Brain pericyte (primary cell): ENCODE data around the gene MOB1B.

ENCODE experiments used
- DNase-seq: peaks from one replicate; pipeline ENCODE4 v3.0.0-alpha.2; 2012; ENCODE audit warnings: low read depth, low spot score

Gene MOB1B

GRCh38 chr4:70914631-70915030, 12.5 kb downstream of the MOB1B start:
- DNase-seq, result no peak

GRCh38 chr4:70915036-70915815, 13.1 kb downstream of the MOB1B start:
- no peak for DNase-seq

- no peak for DNase-seq
Measured at GRCh38 chr4:70915874-70916559, 13.8 kb downstream of the MOB1B start.

- no peak for DNase-seq
Measured at GRCh38 chr4:70920592-70920991, 18.4 kb downstream of the MOB1B start.

GRCh38 chr4:70925418-70925817, 23.2 kb downstream of the MOB1B start:
- DNase-seq, result no peak

GRCh38 chr4:70925899-70926635, 23.9 kb downstream of the MOB1B start:
- no peak for DNase-seq

GRCh38 chr4:70927502-70928137, 25.5 kb downstream of the MOB1B start:
- no peak for DNase-seq

- no peak for DNase-seq
Measured at GRCh38 chr4:70930530-70931256, 28.5 kb downstream of the MOB1B start.

GRCh38 chr4:70931347-70931746, 29.2 kb downstream of the MOB1B start:
- no peak for DNase-seq

GRCh38 chr4:70932984-70933383, 30.8 kb downstream of the MOB1B start:
- no peak for DNase-seq

GRCh38 chr4:70935038-70935695, 33.0 kb downstream of the MOB1B start:
- DNase-seq, result no peak

GRCh38 chr4:70936200-70936787, 34.1 kb downstream of the MOB1B start:
- DNase-seq, result no peak

- DNase-seq, result no peak
Measured at GRCh38 chr4:70938086-70938485, 35.9 kb downstream of the MOB1B start.

- no peak for DNase-seq
Measured at GRCh38 chr4:70940134-70940533, 38.0 kb downstream of the MOB1B start.

- no peak for DNase-seq
Measured at GRCh38 chr4:70943114-70943513, 40.9 kb downstream of the MOB1B start.

- no peak for DNase-seq
Measured at GRCh38 chr4:70945046-70945445, 42.9 kb downstream of the MOB1B start.

- DNase-seq, result no peak
Measured at GRCh38 chr4:70945452-70946055, 43.4 kb downstream of the MOB1B start.

- no peak for DNase-seq
Measured at GRCh38 chr4:70946939-70947338, 44.8 kb downstream of the MOB1B start.

- DNase-seq, result no peak
Measured at GRCh38 chr4:70948665-70949260, 46.6 kb downstream of the MOB1B start.

- DNase-seq, result no peak
Measured at GRCh38 chr4:70954032-70954431, 51.9 kb downstream of the MOB1B start.
